LNCAP (cell line): ENCODE data around the gene C10orf67.

Experiments
- TF ChIP-seq, protein P1 (sequence below): fragments of 450-650 bp; IDR thresholded peaks from 2 replicates; pipeline ENCODE4 v1.5.1; 2017; ENCODE audit warnings: mild to moderate bottlenecking

C10orf67 gene

DNA sequence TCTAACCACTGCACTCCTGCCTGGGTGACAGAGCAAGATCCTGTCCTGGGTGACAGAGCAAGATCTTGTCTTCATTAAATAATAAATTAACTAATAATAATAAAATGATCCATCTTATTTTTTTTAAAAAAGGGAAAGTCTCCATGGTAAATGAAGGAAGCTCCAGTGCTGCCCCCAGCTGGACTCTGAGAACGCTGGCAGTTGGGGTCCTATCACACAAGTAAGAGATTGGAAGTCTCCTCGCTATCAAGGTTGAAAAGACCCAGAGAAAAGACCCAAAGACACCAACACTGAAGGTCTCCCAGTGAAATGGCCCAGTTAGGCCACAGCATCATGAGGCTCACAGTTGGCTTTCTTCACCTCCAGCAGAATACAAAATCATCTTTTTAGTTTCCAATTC is 13.8 kb upstream of the C10orf67 start:
- TF ChIP-seq, protein P1, sequence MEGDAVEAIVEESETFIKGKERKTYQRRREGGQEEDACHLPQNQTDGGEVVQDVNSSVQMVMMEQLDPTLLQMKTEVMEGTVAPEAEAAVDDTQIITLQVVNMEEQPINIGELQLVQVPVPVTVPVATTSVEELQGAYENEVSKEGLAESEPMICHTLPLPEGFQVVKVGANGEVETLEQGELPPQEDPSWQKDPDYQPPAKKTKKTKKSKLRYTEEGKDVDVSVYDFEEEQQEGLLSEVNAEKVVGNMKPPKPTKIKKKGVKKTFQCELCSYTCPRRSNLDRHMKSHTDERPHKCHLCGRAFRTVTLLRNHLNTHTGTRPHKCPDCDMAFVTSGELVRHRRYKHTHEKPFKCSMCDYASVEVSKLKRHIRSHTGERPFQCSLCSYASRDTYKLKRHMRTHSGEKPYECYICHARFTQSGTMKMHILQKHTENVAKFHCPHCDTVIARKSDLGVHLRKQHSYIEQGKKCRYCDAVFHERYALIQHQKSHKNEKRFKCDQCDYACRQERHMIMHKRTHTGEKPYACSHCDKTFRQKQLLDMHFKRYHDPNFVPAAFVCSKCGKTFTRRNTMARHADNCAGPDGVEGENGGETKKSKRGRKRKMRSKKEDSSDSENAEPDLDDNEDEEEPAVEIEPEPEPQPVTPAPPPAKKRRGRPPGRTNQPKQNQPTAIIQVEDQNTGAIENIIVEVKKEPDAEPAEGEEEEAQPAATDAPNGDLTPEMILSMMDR: no peak

DNA sequence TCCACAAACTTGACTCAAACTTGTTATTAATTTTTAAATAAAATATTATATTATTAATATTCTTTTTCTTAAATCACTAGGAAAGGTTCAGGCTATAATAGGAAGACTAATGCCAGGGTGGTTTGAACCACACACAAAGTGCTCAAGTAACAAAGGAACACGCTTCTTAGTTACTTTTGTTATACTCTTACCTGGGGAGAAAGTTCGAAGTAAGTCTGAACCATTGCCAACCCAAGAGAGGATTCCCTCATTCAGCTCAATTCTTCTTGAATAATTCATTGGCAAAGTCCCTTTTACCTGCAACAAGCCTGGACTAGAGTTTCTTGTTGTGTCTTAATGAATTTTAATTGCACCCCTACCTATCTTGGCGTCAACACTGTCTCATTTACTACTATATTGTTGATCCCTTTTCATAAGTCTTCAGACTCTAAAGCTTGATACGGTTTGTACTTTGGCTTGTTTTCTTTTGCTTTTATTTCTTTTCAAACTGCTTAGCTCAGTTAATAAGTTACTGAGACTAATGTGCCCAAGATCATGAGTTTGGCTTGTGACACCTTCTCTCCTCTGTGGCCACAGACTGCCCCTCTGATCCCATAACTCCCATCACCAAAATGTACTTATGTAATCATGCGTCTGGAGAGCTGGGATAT is 10.2 kb upstream of the C10orf67 start:
- TF ChIP-seq, protein P1: no peak

DNA sequence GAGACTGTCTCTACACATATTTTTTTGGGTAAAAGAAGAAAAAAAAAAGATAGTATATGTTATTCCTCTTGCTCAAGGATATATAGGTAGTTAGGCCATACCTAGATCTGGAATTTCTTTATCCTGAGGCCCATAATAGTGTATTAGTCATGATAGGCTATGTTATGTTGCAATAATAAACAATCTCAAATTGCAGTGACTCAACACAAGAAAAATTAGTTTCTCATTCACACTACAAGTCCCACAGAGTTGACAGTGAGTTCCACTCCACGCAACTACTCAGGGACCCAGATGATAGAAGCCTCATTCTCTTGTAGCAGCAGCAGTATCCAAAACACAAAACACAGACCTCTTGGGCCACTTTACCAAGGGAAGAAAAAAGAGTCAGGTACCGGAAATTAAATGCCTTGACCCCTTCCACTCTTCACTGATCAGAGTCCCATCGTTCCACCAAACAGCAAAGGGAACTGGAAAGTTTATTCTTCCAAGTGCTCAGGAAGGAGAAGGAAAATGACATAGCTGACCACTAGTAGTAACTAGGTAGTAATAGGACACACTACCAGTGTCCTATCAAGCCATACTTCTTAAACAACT is 7.4 kb upstream of the C10orf67 start:
- TF ChIP-seq, protein P1: no peak

DNA sequence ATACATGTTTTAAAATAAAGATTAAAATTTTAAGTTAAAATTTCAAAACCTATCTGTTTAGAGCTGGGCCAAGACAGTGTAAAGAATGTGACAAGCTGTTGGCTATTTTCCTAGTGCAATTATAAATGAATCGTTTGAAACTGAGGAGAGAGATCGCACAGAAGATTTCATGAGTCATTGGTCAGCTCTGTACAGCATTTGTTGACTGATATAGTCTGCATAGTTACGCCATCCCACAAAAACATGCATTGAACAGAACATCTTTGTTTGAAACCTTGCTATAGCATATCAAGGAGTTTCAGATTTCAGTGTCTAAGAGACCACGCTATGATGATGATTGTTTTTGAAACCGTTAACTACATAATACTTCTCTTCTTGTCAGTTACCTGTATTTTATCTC is 1.3 kb upstream of the C10orf67 start:
- TF ChIP-seq, protein P1: no peak

DNA sequence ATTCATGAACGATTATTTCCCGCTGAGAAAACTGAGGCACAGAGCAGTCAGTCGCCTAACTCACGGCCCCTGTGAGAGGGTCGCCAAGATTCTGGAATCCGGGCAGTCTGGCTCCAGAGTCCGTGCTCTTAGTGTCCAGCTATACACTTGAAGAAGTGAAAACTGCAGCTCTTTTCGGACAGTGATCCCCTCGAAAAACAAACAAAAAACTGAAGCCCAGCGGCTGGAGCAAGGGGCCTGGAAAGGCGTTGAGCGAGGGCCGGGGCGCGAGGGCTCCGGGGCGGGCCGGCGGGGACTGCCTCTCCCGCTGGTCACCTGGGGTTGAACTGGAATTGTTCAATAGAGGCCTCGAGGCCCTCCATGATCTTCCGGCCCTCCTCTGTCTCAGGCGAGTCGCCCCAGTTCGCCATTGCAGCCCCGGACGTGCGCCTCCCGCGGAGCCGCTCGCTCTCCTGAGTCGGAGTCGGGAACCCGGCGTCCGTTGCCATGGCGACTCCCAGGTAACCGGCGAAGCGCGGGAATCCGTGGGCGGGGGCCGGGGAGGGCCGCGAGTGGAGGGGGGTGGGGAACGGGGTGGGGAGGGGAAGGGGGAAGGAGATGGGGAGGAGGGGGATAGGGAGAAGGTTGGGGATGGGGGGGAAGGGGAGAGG is 881 bp downstream of the C10orf67 start:
- TF ChIP-seq, protein P1: no peak

DNA sequence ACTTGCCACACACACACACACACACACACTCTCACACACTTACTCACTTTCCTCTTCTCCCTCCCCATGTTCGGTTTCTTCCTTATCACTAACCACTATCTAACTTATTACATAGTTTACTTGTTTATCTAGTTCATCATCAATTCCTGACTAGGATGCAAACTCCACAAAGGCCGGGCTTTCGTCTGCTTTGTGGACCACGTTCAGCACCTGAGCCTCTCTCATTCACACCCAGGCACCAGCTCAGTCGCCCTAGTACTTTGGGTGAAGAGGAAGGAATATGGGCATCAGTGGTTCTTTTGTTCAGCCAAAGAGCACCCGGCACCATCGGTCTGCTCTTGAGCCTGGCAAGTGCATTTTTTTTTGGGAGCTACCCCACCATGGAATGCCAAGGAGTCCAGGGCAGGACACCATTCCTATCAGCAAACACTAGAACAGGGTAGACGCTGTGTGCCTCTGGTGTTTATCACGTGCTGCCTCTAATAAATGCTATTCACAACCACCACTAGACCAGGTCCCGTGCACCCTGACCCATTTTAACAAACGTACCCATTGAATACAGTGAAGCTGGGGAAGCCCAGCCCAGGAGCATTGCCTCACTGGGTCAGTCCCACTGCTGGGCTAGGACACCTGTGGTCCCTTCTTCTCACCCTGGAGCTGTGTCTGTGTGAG is 2.2 kb downstream of the C10orf67 start:
- TF ChIP-seq, protein P1: no peak

DNA sequence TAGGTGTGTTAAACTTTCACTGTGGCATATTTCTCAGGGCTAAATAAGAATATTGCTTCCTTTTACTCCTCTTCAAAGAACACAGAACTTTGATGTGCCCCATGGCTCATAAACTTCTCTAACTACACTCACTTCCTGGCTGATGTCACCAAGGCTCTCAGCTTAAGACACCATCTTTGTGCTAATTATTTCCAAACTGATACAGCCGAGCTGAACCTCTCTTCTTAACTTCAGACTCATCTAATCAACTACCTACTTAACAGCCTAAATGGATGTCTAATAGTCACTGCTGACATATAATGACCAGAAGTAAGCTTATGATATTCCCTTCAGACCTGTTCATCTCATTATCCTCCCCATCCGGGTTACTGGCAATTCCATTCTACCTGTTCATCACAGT is 3.6 kb downstream of the C10orf67 start:
- TF ChIP-seq, protein P1: no peak
